DOHH2 (cell line): ENCODE data around the gene ST14.

Experiments
- EZH2phosphoT487 ChIP-seq: fragments of 200-600 bp; sonication (generic); IDR thresholded peaks from 2 replicates; pipeline ENCODE4 v1.6.1; 2017; ENCODE audit warnings: borderline replicate concordance, mild to moderate bottlenecking, antibody characterized with exemption, low read length, moderate library complexity, mixed read lengths
- TF ChIP-seq, protein P1 (sequence below): fragments of 200-600 bp; sonication (generic); IDR thresholded peaks from one replicate; pipeline ENCODE4 v1.5.1; 2014; ENCODE audit warnings: antibody characterized with exemption, mild to moderate bottlenecking, low read depth, low read length; ENCODE audit not compliant: poor library complexity, severe bottlenecking

DNA sequence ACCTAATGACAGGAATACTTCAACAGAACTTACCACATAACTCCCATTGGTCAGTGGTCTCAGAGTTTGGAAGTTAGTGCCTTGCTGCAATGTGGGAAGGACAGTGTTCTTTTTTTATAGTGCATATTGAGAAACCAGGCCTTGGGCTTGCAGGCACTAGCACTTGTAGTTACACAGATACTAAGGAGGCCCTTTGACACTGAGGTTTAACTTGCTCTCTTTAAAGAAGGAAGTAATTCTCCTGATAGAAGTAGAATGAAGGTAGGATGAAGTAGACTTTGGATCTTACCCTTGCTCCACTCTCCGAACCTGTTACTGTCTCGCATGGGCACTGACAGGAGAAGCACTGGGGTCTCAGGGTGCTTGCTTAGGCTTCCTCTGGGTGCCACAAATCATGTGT lies 31.0 kb upstream of the ST14 start:
- TF ChIP-seq, protein P1, sequence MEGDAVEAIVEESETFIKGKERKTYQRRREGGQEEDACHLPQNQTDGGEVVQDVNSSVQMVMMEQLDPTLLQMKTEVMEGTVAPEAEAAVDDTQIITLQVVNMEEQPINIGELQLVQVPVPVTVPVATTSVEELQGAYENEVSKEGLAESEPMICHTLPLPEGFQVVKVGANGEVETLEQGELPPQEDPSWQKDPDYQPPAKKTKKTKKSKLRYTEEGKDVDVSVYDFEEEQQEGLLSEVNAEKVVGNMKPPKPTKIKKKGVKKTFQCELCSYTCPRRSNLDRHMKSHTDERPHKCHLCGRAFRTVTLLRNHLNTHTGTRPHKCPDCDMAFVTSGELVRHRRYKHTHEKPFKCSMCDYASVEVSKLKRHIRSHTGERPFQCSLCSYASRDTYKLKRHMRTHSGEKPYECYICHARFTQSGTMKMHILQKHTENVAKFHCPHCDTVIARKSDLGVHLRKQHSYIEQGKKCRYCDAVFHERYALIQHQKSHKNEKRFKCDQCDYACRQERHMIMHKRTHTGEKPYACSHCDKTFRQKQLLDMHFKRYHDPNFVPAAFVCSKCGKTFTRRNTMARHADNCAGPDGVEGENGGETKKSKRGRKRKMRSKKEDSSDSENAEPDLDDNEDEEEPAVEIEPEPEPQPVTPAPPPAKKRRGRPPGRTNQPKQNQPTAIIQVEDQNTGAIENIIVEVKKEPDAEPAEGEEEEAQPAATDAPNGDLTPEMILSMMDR, result no peak
- no peak for TF ChIP-seq EZH2phosphoT487
